GM12878 (cell line): ENCODE data around the gene ING3. TPM values are rescaled to one million over a fixed set of nuclear protein-coding genes. Genes with fewer than 3 reads are reported as not detected.

Source experiments
- CBX3 ChIP-seq: fragments of 200-600 bp; sonication (generic); IDR thresholded peaks from 2 replicates; pipeline ENCODE4 v1.6.1; 2016; ENCODE audit warnings: low read depth, borderline replicate concordance
- EP300 ChIP-seq, 2 experiments: fragments of 150-350 bp in 1 of 2; IDR thresholded peaks; 2 replicates each; pipeline ENCODE4 v1.6.1; 2011 to 2012; ENCODE audit warnings: low read depth in 2 of 2, low read length in 2 of 2, borderline replicate concordance in 1 of 2, improper control_type of control experiment in 1 of 2, inconsistent platforms in 1 of 2; ENCODE audit not compliant: control insufficient read depth in 1 of 2
- JUND ChIP-seq: IDR thresholded peaks from 2 replicates; pipeline ENCODE4 v1.6.1; 2012; ENCODE audit warnings: low read depth, mild to moderate bottlenecking, low read length, improper control_type of control experiment, moderate library complexity
- MTA2 ChIP-seq: fragments of 450-650 bp; IDR thresholded peaks from 2 replicates; pipeline ENCODE4 v1.6.1; 2016; ENCODE audit warnings: low read depth, mild to moderate bottlenecking, moderate library complexity
- RELB ChIP-seq: fragments of 450-650 bp; IDR thresholded peaks from 2 replicates; pipeline ENCODE4 v1.6.1; 2017; ENCODE audit warnings: low read depth, mild to moderate bottlenecking, moderate library complexity
- SKIL ChIP-seq: fragments of 450-650 bp; IDR thresholded peaks from 2 replicates; pipeline ENCODE4 v1.6.1; 2017; ENCODE audit warnings: mild to moderate bottlenecking, low read depth, inconsistent platforms; ENCODE audit not compliant: poor library complexity, severe bottlenecking
- ZNF592 ChIP-seq: fragments of 450-650 bp; IDR thresholded peaks from 2 replicates; pipeline ENCODE4 v1.6.1; 2017; ENCODE audit warnings: mild to moderate bottlenecking, moderate library complexity
- polyA plus RNA-seq, 11 experiments: library from polyadenylated mRNA; depleted of rRNA in 4 of 11; unstranded in 6 of 11; stranded (reverse) in 5 of 11; fragments of >200 nt; fragmentation: Nextera tagmentation in 4 of 11; fragmentation: Illumina TruSeq in 1 of 11; extraction: Ambion mirVana in 4 of 11; extraction: Trizol in 1 of 11; gene quantifications; 1 replicate in 1 of 11; 2 replicates in 10 of 11; pipeline versions ENCODE4 v1.2.1 to v1.2.3, GENCODE V29; 2011 to 2016; ENCODE audit warnings: inconsistent platforms in 2 of 11, missing spikeins in 2 of 11, low read depth in 1 of 11
- total RNA-seq, 4 experiments: library from RNA; depleted of rRNA in 3 of 4; stranded (reverse); fragments of >200 nt in 3 of 4; fragmentation: Illumina TruSeq in 1 of 4; extraction: Trizol in 1 of 4; gene quantifications; 2 replicates each; pipeline versions ENCODE4 v1.2.1 to v1.2.3, GENCODE V29; 2013 to 2021

ING3 gene
- total and polyA plus RNA-seq, 10 of the 15 experiments (the other 5 are each of a cell fraction or from before 2014, with no cell fraction given): 12.1 to 60.8 (median 28.8) TPM

- TF ChIP-seq RELB (peak; percentile 46; the same call in 1 of the 2 replicates), CBX3 (no peak), SKIL (peak; percentile 61), ZNF592 (peak; percentile 65; the same call in 1 of the 2 replicates), MTA2 (0 out of 2 replicates have a peak, but pooled peaks have one; percentile 17), EP300 (IDR thresholded peaks at IDR 0.05; ENCODE audit: borderline replicate concordance in 1 of 2, control insufficient read depth in 1 of 2, low read depth in 2 of 2, low read length in 2 of 2) (peak in 1 of 2 experiments; percentile 55; a peak in 3 of 4 replicates), JUND (no peak)
Measured at GRCh38 chr7:120955577-120956149, 5.1 kb downstream of the ING3 start (continued).
